GM21786 (cell line): ENCODE data around the gene NAT14.
"Not testable (repeated sequence)": the region's sequence is repeated elsewhere in the genome, so short reads cannot be mapped to it uniquely, and the experiment has no call there.

Experiments
- ATAC-seq: cut with Tn5 transposase; IDR thresholded peaks from one replicate; pipeline ENCODE4 v1.9.1; 2021; ENCODE audit not compliant: unreplicated experiment

NAT14 gene

GRCh38 chr19:55484593-55485438 is at the start of gene NAT14:
Gene NAT14 (plus strand): TSS chr19:55485188. CDS start chr19:55485709, 521 bp downstream.
- no peak for ATAC-seq

- ATAC-seq = no peak
Observed at GRCh38 chr19:55436847-55437246, 48.1 kb upstream of the NAT14 start.

- ATAC-seq = no peak
Observed at GRCh38 chr19:55437410-55437809, 47.6 kb upstream of the NAT14 start.

- ATAC-seq = no peak
Observed at GRCh38 chr19:55439052-55439451, 45.9 kb upstream of the NAT14 start.

GRCh38 chr19:55440411-55441105 is 44.4 kb upstream of the NAT14 start:
- ATAC-seq = no peak

GRCh38 chr19:55441319-55441691 is 43.7 kb upstream of the NAT14 start:
- no peak for ATAC-seq

DNA sequence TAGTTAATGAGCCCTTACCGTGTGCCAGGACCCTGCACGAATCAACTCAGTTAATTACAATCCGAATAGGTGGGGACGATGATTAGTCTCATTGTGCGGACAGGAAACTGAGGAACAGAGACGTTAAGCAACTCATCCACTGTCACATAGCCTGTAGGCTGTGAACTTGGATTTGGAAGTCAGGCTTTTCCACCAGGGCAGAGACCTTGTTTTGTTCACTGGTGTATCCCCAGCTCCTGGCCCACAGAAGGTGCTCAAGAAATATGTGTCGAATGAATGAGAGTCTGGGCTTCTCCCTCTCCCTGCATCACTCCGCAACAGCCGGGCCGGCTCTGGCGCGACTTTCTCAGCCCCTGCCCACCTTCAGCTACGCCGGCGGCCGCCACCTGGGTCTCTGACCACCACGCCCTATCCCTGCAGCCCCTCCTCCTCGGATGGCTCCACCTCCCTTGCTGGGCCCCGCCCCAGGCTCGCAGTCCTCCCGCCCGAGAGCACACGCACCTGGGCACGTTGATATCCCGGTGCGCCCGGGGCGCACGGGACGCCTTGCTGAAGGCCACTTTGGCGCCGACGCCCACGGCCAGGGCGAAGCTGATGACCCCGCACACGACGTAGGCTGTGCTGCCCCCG is 43.2 kb upstream of the NAT14 start:
- ATAC-seq = no peak

- no peak for ATAC-seq
Observed at GRCh38 chr19:55442372-55442961, 42.5 kb upstream of the NAT14 start.

DNA sequence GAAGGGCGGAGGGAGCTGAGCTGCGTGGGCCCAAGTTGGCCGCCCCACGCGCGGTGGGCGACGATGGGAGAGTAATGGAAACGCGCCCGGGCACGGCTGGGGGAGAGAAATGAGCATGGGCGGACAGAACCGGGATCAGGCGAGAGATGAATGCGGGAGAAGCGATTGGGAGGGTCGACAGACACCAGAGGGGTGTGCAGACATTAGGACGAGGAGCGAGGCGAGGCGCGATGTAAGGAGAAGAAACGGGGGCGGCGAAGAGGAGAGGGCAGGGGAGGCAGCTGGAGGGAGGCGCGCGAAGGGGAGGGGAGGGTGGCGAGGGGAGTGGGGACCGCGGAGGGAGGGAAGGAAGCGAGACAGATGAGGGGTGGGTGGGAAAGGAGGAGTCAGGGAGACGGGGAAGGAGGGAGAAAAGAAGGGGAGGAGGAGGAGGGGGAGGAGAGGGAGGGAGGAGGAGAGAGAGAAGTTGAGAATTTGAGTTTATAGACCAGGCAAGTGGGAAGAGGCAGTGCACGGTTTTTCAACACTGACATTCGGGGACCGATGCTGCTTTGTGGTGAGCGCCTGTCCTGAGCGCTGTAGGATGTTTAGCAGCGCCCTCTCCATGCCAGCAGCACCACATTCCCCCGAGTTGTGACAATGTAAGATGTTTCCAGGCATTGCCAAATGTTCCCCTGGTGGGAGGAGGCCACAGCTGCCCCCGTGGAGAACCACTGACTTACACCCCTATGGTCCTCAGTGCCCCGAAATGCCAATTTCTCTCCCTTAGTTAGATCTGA is 41.8 kb upstream of the NAT14 start, which contains the start of gene SHISA7:
SHISA7 (minus strand) TSS at position 256 of the 779 bp plus-strand sequence. CDS start 437 bp downstream, outside the sequence.
- no peak for ATAC-seq

- ATAC-seq = no peak
Observed at GRCh38 chr19:55443824-55444480, 41.0 kb upstream of the NAT14 start.

GRCh38 chr19:55444646-55445045 is 40.3 kb upstream of the NAT14 start:
- ATAC-seq = no peak

- ATAC-seq = no peak
Observed at GRCh38 chr19:55446060-55446459, 38.9 kb upstream of the NAT14 start.

DNA sequence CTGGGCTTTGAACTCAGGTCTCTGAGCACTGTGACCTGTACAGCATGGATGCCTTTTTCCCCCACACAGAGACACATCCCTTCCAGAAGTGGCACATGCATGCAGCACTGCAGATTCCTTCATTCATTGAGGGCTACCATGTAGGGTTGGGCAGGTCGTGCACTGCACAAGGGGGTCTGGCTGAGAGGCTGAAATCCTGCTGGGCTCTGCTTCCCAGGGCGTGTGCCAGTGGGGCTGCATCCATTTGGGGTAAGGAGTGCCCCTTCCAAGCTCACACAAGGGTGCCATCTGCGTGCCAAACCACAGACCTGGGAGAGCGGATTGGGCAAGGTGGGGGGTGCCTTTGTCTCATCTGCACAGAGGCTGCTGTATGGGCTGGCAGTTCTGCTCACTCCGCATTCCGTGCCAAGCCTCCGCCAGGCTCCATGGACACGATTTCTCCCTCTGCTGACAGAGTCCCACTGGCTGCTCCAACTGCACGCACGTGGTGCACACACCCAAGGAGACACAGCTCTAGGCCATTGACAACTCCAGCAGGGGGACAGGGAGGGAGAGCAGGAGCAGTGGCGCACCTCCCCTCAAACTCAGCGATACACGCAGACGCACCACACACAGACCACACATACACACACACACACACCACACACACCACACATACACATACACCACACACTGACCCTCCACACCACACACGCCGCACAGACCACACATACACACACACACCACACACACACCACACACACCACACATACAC is 37.4 kb upstream of the NAT14 start:
- ATAC-seq = no peak

DNA sequence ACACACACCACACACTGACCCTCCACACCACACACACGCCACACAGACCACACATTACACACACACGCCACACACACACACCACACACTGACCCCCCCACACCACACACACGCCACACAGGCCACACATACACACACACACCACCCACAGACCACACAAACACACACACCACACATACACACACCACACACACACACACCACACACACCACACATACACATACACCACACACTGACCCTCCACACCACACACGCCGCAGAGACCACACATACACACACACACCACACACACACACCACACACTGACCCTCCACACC is 36.9 kb upstream of the NAT14 start:
- not testable (repeated sequence) for ATAC-seq

DNA sequence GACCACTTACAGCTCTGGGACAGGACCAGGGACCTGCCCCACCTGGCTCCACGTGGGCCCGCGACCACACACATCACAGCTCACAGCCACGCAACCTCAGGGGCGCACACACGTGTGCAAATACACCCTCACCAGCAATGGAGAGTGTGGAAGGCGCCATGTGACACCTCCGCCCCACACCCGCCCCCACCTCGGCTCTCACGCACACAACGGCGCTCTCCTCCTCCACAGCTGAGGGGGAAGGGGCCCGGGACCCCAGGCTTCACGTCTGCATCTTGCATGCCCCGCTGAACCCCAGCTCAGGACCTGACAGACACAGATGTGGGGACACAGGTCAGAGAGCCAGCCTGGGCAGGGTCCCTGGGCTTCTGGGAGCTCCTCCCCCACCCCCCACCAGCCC is 35.5 kb upstream of the NAT14 start:
- ATAC-seq = no peak

DNA sequence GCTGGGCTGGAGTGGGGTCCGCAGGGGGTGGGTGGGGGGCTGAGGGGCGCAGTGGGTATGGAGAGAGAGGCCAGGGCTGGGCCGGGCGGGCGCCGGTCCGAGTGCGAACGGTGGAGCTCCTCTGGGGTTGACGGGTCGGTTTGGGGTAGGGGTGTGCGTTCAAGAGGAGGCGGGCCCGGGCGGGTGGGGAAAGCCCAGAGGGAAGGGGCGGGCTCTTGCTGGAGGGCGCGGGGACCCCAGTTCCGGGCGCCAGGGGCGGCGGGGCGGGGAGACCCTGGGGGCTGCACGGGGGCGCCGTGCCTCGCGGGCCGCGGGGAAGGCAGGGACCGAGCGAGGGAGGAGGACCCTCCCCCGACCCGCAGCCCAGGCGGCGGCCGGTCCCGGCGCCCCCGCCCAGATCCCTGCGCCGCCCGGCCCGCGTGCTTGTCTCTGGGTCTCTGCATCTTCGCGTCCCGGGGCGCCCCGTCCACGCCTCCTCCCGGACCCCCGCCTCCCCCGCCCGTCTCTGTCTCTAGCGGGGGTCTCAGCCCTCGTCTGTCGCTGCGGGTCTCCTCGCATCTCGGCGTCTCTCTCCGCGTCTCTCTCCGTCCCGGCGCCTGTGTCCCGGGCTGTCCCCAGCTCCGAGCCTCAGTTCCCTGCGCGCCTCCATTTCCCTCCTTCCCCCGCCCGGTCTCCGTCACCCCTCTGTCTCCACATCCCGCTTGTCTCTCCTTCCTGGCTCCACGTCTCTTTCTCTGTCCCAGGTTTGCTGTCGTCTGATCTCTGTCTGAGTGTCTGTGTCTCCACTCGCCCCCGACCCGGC is 33.6 kb upstream of the NAT14 start:
- no peak for ATAC-seq

DNA sequence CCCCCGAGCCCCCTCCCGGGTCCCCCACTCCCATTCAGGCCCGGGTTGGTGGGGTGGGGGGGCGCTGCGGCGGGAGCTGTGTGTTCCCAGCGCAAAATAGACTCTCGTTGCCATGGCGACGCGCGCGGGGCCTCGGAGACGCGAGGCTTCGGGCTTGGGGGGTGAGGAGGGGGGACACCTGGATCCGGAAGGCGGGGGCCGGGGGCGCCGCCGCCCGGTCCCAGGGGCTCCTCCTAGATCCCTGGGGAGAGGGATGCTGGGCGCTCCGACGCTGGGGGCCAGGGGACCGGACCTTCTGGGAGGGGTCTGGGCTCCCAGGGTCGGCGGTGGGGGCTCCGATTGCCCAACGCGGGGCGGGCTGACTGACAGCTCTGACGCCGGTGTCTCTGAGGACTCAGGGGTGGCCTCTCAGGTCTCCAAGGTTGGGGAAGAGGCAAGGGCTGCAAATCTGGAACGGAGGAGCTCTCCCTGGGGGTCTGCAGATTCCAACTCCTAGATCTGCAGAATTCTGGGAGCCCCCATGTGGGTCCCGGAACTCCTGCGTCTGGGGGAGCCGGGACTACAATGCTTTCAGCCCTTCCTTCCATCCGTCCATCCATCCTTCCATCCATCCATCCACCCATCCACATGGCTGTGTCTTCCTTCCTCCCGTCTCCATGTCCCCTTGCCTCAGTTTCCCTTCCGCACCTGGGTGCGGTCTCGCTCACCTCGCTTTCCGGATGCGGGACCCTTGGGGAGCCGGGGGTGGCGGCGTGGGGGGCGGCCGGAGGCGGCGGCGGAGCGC is 32.8 kb upstream of the NAT14 start:
- ATAC-seq = no peak

GRCh38 chr19:55452749-55453346 is 32.1 kb upstream of the NAT14 start:
- ATAC-seq = no peak
